T47D (cell line): Measurements from ENCODE around the gene SHC1.
A peak's percentile ranks its signal among the peaks of the same experiment; 100 is the strongest.
"Not testable (repeated sequence)": the region's sequence is repeated elsewhere in the genome, so short reads cannot be mapped to it uniquely, and the experiment has no call there.

Experiments
- DNase-seq, 2 experiments: peaks; one replicate each; pipeline versions ENCODE4 v3.0.0 to v3.0.0-alpha.2; 2011 to 2012; ENCODE audit warnings: low read depth in 1 of 2, low spot score in 1 of 2
- JUND ChIP-seq: IDR thresholded peaks from 2 replicates; pipeline ENCODE4 v1.6.1; 2012; ENCODE audit warnings: low read depth
- in situ Hi-C: cut with HindIII; loops from 2 replicates; pipeline ENCODE4 v1.10.0; 2016; ENCODE audit warnings: low sequenced_read_pairs, low pct_unique_long_range_greater_than_20kb

The SHC1 gene

DNA sequence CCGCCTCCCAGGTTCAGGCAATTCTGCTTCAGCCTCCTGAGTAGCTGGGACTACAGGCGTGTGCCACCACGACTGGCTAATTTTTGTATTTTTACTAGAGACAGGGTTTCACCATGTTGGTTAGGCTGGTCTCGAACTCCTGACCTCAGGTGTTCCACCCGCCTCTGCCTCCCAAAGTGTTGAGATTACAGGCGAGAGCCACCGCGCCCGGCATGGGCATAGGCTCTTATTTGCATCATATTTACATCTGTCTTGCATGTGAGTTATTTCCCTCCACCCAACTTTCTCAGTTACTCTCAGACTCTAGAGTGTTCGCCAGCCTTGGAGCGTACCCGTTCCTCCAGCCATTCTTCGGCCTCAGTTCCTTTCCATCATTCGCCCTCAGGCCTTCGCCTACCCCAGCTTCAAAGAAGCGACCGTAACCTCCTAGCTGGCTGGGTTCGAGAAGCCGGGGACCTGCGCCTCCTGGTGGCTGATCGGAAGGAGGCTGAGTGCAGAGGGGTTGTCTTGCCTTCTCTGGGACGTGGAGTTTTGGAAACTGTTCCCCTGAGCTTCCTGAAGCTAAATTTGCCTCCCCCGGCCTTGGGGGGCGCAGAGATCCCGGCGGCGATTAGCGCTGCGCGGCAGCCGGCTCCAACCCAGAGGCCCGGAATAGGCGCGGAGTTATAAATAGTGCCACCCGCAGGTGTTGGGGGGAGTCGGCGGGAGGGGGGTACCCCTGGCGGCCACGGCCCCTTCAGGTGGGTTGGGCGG is 28.4 kb upstream of the SHC1 start:
- in situ Hi-C loops, result no loop called here
- peak; percentile 68 to 88 for DNase-seq
- no peak for TF ChIP-seq JUND

DNA sequence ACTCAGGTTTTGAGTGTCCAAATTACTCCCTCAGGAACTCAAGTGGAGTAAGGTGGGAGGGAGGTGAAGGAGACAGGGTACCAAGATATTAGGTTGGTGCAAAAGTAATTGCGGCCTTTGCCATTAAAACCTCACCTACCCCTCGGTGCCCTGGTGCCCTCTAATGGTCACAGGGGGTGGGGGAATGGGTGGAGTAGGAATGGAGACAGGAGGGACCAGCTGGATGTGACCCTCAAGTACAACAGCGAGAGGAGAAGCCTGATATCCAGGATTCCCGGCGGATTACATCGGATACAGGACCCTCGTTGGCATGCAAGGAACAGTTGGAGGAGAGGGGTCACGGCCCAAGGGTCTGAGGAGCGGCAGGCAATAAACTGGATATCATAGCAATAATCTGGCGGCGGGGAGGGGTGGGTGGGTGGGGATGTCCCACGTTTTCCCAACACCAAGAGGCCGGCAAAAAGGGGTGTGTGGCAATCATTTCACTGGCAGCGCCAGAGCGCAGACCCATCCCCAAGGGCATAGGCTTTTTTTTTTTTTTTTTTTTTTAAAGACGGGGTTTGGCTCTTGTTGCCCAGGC is 27.7 kb upstream of the SHC1 start:
- TF ChIP-seq JUND, result no peak
- in situ Hi-C loops, result no loop called here
- no peak for DNase-seq

DNA sequence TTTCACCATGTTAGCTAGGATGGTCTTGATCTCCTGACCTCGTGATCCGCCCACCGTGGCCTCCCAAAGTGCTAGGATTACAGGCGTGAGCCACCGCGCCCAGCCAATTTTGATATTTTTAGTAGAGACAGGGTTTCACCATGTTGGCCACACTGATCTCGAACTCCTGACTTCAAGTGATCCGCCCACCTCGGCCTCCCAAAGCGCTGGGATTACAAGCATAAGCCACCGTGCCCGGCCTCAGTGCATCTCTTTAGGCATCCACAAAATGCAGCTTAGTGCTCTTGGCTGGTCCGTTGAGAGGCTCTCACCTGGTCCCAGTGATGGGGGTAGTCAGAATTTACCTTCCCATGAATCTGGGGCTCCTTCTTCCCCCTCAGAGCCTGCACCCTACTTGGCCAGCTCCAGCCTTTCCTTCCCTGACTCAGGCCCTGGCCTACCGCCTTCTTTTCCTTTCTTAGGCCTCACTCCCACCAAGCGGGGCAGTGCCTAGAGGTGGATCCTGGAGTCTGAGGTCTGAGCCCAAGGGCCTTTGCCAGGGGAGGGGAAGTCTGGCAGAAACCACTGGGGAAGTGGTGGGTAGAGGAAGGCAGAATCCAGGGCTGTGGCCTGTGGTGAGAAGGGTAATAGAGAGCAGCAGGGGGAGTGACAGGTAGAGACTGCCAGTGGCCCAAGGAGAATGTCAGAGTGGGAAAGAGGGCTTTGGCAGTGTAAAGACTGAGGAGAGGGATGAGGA is 26.6 kb upstream of the SHC1 start:
- TF ChIP-seq JUND, result no peak
- in situ Hi-C loops, result no loop called here
- DNase-seq, result no peak

DNA sequence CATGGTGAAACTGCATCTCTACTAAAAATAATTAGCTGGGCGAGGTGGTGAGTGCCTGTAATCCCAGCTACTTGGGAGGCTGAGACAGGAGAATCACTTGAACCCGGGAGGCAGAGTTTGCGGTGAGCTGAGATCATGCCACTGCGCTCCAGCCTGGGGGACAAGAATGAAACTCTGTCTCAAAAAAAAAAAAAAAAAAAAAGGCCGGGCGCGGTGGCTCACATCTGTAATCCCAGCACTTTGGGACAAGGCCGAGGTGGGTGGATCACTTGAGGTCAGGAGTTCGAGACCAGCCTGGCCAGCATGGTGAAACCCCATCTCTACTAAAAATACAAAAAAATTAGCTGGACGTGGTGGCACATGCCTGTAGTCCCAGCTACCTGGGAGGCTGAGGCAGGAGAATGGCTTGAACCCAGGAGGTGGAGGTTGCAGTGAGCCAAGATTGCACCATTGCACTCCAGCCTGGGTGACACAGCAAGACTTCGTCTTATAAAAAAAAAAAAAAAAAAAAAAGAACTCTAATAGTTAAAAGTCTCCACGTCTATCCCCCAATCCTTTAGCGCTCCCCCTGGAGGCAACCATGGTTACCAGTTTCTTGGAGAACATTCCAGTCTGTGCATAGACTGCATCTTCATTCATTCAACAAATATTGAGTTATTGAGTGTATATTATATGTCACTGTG is 24.9 kb upstream of the SHC1 start:
- DNase-seq, result peak in 1 of 2 experiments; percentile 84
- in situ Hi-C loops, result not testable (repeated sequence)

DNA sequence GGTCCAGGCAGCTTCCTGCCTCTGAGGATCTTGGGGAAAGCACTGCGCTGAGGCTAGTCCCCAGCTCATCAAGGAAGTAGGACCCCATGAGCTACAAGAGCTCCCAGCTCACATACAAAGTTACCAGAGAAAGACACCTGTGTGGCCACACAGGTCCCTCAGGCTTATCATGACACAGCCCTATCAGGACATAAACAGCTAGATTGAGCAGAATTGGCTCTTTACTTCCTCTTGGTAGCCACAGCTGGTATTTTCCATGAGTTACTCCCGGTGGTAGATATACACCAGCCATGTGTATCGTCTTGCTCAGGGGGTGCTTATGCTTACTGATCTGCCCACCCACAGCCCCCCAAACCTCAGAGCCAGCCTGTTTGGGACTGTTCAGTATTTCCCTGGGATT is 24.0 kb upstream of the SHC1 start:
- TF ChIP-seq JUND, result no peak
- DNase-seq, result no peak
- in situ Hi-C loops, result no loop called here

DNA sequence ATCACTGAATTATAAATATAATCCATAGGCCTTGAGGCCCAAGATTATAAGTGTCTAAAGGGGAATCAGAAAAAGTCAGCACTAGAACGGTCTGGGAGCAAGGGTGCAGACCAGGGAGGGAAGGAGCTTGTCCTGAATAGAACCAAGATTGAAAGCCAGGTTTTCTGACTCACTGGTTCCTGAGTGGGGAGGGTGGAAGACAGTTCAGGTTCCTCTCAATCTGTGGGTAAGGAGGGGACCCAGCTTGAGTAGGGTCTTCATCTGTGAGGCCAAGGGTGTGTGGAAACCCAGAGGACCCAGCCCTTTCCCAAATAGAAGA is 23.7 kb upstream of the SHC1 start:
- no peak for DNase-seq
- no peak for TF ChIP-seq JUND
- in situ Hi-C loops, result no loop called here

DNA sequence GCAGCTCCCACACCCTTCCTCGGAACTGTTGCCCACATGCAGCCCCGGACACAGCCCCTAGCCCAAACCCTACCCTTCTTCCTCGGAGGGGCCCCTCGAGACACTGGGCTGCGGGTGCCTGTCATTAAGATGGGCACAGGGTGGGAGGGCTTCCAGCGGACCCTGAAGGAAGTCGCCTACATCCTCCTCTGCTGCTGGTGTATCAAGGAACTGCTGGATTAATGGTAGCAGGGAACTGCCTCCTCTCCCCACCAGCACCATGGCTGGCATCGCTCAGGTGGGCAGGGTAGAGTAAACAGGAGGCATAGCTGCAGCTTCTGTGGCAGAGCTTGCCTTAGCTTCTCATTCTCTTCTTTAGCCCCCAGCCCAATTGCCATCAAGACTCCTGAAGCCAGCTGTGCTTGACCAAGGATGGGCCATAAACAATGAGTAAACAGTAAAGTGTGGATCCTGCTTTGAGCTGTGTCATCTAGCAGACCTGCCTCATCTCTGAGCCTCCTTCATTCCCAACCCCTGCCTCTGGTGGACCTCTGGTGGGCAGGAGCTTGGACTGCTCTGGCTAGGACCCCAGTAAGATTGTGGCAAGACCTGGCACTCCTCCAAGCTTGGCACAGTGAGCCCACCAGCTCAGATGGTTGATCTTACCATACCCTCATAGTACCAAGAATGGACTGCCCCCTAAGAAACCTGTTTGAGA is 23.2 kb upstream of the SHC1 start, which contains the start of gene LENEP:
Gene LENEP (plus strand): TSS at position 15 of the 697 bp plus-strand sequence. CDS start 22 bp downstream, at position 37.
- no peak for DNase-seq
- in situ Hi-C loops, result no loop called here
- no peak for TF ChIP-seq JUND

DNA sequence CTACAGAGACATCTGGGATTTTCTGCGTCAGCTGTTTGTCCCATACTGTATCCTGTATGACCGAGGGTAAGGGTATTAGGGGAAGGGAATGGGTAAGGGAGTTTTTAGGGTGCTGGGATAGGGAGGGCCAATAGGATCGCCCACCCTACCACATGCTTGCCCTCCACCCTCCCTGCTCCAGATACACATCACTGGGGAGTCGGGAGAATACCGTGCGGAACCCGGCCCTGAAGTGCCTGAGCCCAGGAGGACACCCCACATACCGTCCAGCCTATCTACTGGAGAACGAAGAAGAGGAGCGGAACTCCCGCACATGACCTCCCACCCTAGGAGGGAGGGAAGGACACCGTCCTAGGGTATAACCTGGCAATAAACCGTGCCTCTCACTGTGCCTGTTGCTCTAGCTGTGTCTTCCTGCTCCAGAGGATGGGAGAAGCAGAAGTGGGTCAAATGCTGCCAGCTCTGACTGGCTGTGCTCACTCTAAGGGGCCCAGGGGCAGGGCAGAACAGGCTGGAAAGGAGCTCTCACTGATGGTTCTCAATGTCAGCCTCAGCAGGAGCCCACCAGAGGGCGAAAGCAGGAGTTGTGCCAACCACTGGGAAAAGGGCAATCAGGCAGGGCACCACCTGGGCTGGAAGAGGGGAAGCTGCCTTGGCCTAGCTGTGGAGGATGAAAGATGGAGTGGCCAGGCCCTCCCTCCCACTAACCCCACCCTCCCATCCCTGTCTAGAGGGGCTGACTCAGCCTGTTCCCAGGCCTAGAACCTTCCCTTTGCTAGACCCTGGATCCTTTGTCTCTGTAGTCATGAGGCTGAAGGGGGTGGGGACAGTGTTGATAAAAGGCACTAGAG is 22.4 kb upstream of the SHC1 start:
- TF ChIP-seq JUND, result no peak
- DNase-seq, result no peak
- in situ Hi-C loops, result no loop called here

DNA sequence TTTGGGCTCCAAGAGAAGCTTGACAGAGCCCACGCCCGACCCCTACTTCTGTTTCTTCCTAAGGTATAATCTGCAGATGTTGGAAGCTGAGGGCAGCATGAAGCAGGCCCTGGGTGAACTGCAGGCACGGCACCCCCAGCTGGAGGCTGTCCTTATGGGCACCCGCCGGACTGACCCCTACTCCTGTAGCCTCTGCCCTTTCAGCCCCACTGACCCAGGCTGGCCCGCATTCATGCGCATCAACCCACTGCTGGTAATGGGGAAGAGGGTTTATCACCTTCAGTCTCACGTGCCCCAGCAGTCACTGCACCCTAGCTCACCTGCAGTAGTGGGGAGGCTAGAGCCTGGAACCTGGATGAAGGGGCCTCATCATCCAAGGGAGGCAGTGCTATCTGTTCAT is 19.7 kb upstream of the SHC1 start:
- TF ChIP-seq JUND, result no peak
- no peak for DNase-seq
- in situ Hi-C loops, result no loop called here

DNA sequence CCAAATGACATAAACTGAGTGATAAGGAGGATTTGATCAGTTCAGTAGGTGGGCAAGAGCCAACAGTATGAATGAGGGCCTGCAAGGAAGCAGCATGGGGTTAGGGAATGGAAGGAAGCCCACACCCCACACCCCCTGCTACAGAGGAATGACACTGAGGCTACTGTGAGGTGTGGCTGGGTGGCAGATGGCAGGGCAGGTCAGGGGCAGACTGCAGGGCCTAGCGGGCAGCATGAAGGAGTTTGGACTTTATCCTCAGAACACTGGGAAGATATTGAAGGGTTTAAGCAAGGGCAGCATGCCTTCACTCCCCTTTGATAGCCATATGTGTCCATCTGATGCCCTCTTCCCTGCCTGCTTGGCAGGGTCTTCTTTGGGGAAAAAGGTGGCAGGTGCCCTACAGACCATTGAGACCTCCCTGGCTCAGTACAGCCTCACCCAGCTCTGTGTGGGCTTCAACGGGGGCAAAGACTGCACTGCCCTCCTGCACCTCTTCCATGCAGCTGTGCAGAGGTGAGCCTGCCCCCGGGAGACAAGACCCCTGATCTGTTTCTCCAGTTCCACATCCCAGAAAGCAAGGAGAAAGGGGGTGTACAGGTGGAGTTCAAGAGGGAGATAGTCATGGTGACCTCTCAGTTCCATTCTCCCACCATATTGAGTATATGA is 18.8 kb upstream of the SHC1 start:
- in situ Hi-C loops, result no loop called here
- DNase-seq, result no peak
- no peak for TF ChIP-seq JUND

DNA sequence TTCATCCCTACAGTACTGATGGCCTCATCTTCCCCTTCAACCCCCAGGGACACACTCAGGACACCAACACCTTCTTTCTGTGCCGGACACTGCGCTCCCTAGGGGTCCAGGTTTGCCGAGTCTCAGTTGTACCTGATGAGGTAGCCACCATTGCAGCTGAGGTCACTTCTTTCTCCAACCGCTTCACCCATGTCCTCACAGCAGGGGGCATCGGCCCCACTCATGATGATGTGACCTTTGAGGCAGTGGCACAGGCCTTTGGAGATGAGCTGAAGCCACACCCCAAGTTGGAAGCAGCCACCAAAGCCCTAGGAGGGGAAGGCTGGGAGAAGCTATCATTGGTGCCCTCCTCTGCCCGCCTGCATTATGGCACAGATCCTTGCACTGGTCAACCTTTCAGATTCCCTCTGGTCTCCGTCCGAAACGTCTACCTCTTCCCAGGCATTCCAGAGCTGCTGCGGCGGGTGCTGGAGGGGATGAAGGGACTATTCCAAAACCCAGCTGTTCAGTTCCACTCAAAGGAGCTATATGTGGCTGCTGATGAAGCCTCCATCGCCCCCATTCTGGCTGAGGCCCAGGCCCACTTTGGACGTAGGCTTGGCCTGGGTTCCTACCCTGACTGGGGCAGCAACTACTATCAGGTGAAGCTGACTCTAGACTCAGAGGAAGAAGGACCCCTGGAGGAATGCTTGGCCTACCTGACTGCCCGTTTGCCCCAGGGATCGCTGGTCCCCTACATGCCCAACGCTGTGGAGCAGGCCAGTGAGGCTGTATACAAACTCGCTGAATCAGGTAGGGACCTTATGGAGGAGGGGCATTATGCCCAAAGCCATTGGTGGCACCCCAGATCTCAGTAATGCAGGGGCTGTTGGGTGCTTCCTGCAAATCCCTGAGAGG is 17.8 kb upstream of the SHC1 start:
- in situ Hi-C loops, result no loop called here
- TF ChIP-seq JUND, result no peak
- peak in 1 of 2 experiments; percentile 41 for DNase-seq
